ENCODE measurements around the gene PCLAF. TPM values are rescaled to one million over a fixed set of nuclear protein-coding genes. Genes with fewer than 3 reads are reported as not detected.
A peak's percentile ranks its signal among the peaks of the same experiment; 100 is the strongest.

Gene PCLAF
- total RNA-seq, 6 experiments from 2014 or later, result 23.8 to 67.2 (median 55.5) TPM

- no peaks in the 10 kb centered on the region; the same call in 1 of the 2 replicates for H3K27me3 Mint-ChIP-seq (ENCODE audit: insufficient read depth)
- H3K4me3 Mint-ChIP-seq, result no peak overlapping the region
- H3K9me3 Mint-ChIP-seq, result no peaks in the 10 kb centered on the region
- H3K4me1 Mint-ChIP-seq (ENCODE audit: low read depth), result peaks cover 16% of the 10 kb centered on the region
- H3K27ac Mint-ChIP-seq, result peak overlapping the region; percentile 43; the same call in 1 of the 2 replicates
- H3K36me3 Mint-ChIP-seq (ENCODE audit: low read depth), result no peaks in the 10 kb centered on the region
- DNase-seq, result peak; percentile 39
- no peak for TF ChIP-seq CTCF (IDR thresholded peaks at IDR 0.05)
Measured at GRCh38 chr15:64324165-64324877, 56.9 kb downstream of the PCLAF start.

- TF ChIP-seq CTCF (IDR thresholded peaks at IDR 0.05), result no peak
- Mint-ChIP-seq H3K36me3 (ENCODE audit: low read depth) (peaks cover 15% of the 10 kb centered on the region; the same call in 1 of the 2 replicates), H3K9me3 (no peaks in the 10 kb centered on the region), H3K4me1 (ENCODE audit: low read depth) (peaks cover 9% of the 10 kb centered on the region), H3K27ac (peak overlapping the region; percentile 15; the same call in 1 of the 2 replicates), H3K27me3 (ENCODE audit: insufficient read depth) (peaks cover 3% of the 10 kb centered on the region; the same call in 1 of the 2 replicates), H3K4me3 (no peak overlapping the region)
- no peak for DNase-seq
Measured at GRCh38 chr15:64315216-64315615, 66.0 kb downstream of the PCLAF start.

GRCh38 chr15:64314456-64314855 lies 66.8 kb downstream of the PCLAF start:
- no peak for TF ChIP-seq CTCF (IDR thresholded peaks at IDR 0.05)
- DNase-seq, result no peak
- Mint-ChIP-seq H3K36me3 (ENCODE audit: low read depth) (peaks cover 15% of the 10 kb centered on the region; the same call in 1 of the 2 replicates), H3K27ac (no peak overlapping the region), H3K4me3 (no peak overlapping the region), H3K9me3 (no peaks in the 10 kb centered on the region), H3K4me1 (ENCODE audit: low read depth) (peaks cover 9% of the 10 kb centered on the region), H3K27me3 (ENCODE audit: insufficient read depth) (peaks cover 3% of the 10 kb centered on the region; the same call in 1 of the 2 replicates)

Other genes with a start within 250 kb of the PCLAF start
- under 1 TPM in 4 of 6 experiments, not detected in 2; 0.07 to 0.21 (median 0.14) TPM for gene SNX22, start 229.7 kb downstream of the PCLAF start, total RNA-seq (2021; fragmentation: NEBNext Ultra II Directional; extraction: Animal tissue kit (Norgen Biotek cat#: 25700))
- 1,000 to 10,000 TPM; 1,000 to 1,254 (median 1,048) TPM for gene PPIB, start 218.4 kb downstream of the PCLAF start, total RNA-seq (2021; fragmentation: NEBNext Ultra II Directional; extraction: Animal tissue kit (Norgen Biotek cat#: 25700))
- gene CSNK1G1, start 25.3 kb downstream of the PCLAF start, total RNA-seq (2021; fragmentation: NEBNext Ultra II Directional; extraction: Animal tissue kit (Norgen Biotek cat#: 25700)), result 10 to 100 TPM; 16.4 to 20.5 (median 18.6) TPM
- 10 to 100 TPM; 20.7 to 31.5 (median 29.3) TPM for gene TRIP4, start 6.4 kb upstream of the PCLAF start, total RNA-seq (2021; fragmentation: NEBNext Ultra II Directional; extraction: Animal tissue kit (Norgen Biotek cat#: 25700))
- gene ZNF609, start 79.1 kb upstream of the PCLAF start, total RNA-seq (2021; fragmentation: NEBNext Ultra II Directional; extraction: Animal tissue kit (Norgen Biotek cat#: 25700)), result 10 to 100 TPM; 19.7 to 22.1 (median 20.4) TPM